ENCODE data around the gene SAG.
A peak's percentile ranks its signal among the peaks of the same experiment; 100 is the strongest.

Gene SAG

DNA sequence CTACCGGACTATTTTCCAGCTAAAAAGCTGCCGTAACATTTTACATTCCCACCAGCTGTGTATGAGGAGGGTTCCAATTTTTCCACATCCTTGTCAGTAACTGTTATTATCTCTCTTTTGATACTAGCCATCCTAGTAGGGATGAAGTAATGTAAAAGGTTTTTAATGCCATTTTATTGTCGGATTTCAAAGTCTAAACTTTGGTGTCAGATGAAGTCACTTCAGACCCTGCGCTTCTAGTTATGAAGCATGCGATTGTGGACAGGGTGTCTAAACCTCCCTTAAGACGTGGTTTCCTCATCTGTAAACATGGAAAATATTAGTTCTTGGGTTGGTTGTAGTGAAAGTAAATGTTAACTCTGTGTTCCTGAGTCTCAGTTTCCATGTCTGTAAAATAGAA is 51.3 kb downstream of the SAG start:
- no peaks in the 10 kb centered on the region for H3K9me3 Mint-ChIP-seq
- intact Hi-C loops (cut with micrococcal nuclease) = loop anchor here (10.0 kb wide), 1 partner anchor 64 kb away; no protein-coding TSS in a partner anchor
- H3K36me3 Mint-ChIP-seq (ENCODE audit: low read depth) = peaks cover 5% of the 10 kb centered on the region
- H3K4me1 Mint-ChIP-seq (ENCODE audit: low read depth) = peaks cover 60% of the 10 kb centered on the region
- H3K27ac Mint-ChIP-seq = no peak overlapping the region
- H3K4me3 Mint-ChIP-seq = no peak overlapping the region
- H3K27me3 Mint-ChIP-seq = no peaks in the 10 kb centered on the region

DNA sequence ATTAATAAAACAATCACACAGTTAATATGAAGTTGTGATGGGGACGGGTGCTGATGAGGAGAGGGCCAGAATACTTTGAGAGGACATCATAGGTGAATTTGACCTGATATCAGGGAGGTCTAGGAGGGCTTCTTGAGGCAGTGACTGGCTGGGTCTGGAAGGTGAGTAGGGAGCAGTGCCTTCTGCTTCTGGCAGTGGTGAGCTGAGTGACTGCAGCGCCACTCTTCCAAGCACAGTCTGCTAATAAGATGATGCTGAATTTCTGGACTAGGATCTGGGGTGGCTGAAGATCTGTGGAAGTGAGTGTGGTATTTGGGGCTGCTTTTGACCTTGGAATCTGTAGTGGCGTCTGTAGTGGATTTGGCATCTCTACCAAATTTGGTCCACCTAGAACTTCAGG is 52.2 kb downstream of the SAG start:
- Mint-ChIP-seq H3K4me3 (no peak overlapping the region), H3K27ac (peak overlapping the region; percentile 3), H3K27me3 (no peaks in the 10 kb centered on the region), H3K4me1 (ENCODE audit: low read depth) (peaks cover 58% of the 10 kb centered on the region), H3K9me3 (no peaks in the 10 kb centered on the region), H3K36me3 (ENCODE audit: low read depth) (peaks cover 6% of the 10 kb centered on the region)
- intact Hi-C loops (cut with micrococcal nuclease) = loop anchor here (10.0 kb wide), 1 partner anchor 65 kb away; no protein-coding TSS in a partner anchor

DNA sequence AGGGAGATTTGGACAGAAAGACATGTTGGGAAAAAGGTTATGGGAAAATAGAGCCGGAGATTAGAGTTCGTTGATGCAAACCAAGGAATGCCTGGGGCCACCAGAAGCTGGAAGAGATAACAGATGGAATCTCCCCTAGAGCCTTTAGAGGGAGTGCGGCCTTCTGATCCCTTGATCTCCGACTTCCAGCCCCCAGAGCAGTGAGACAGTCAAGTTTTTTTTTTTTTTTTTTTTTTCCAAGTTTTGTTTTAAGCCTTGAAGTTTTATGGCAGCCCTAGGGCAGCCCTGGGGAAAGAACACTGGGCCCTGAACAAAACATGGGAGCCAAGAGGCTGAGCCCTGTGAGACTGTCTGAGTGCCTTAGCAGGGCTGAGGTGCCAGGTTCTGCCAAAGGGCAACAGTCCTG is 53.2 kb downstream of the SAG start:
- Mint-ChIP-seq H3K36me3 (ENCODE audit: low read depth) (peaks cover 6% of the 10 kb centered on the region), H3K27ac (no peak overlapping the region)

DNA sequence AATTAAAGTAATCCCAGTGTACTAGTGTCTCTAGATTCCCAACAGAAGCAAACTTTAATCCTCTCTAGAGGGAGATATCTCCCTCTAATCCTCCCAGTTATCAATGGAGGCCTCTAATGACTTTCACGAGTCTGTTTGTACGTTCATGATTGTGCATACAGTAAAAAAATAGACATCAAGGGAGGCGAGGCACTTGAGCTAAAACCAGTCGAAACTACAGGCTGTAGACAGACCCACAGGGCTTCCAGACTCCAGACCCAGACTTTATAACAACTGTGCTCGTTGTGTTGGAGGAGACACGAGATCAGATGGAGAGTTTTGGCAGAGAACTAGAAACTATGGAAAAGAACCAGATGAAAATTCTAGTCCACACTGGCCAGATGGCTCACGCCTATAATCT is 53.7 kb downstream of the SAG start:
- Mint-ChIP-seq H3K36me3 (ENCODE audit: low read depth) (peaks cover 6% of the 10 kb centered on the region), H3K4me3 (no peak overlapping the region), H3K9me3 (no peaks in the 10 kb centered on the region), H3K27me3 (no peaks in the 10 kb centered on the region), H3K4me1 (ENCODE audit: low read depth) (peaks cover 50% of the 10 kb centered on the region), H3K27ac (no peak overlapping the region)
- intact Hi-C loops (cut with micrococcal nuclease) = no loop called here

More for the DNA sequence above, 53.2 kb downstream of the SAG start:
- Mint-ChIP-seq H3K4me3 (no peak overlapping the region), H3K9me3 (no peaks in the 10 kb centered on the region), H3K4me1 (ENCODE audit: low read depth) (peaks cover 50% of the 10 kb centered on the region), H3K27me3 (no peaks in the 10 kb centered on the region)
- intact Hi-C loops (cut with micrococcal nuclease) = no loop called here

DNA sequence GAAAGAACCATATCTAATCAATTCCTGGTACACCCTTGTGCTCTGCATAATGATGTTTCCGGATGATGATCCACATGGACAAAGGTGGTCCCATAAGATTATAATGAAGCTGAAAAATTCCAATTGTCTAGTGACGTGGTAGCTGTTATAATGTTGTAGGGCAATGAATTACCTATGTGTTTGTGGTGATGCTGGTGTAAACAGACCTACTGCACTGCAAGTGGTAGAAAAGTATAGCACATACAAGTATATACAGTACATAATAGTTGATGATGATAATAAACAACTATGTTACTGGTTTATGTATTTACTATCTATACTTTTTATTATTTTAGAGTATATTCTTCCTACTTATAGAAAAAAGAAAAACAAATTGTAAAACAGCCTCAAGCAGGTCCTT is 55.1 kb downstream of the SAG start:
- intact Hi-C loops (cut with micrococcal nuclease) = no loop called here
- Mint-ChIP-seq H3K36me3 (ENCODE audit: low read depth) (peaks cover 6% of the 10 kb centered on the region), H3K9me3 (no peaks in the 10 kb centered on the region), H3K4me1 (ENCODE audit: low read depth) (peaks cover 54% of the 10 kb centered on the region), H3K27me3 (no peaks in the 10 kb centered on the region), H3K4me3 (no peak overlapping the region), H3K27ac (no peak overlapping the region)

DNA sequence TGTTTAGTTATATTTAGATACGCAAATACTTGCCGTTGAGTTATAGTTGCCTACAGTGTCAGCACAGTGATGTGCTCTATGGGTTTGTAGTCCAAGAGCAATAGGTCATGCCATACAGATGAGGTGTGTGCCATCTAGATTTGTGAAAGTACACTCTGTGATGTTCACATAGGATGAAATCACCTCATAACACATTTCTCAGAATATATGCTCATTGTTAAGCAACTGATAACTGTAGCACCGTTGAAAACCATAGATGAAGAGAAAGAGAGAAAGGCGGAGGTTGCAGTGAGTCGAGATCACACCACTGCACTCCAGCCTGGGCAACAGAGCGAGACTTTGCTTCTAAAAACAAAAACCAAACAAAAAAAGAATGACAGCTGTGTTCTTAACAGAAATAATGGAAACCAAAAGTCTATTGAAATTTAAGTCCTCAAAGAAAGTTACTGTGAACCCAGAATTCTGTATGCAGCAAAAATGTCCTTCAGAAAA is 56.2 kb downstream of the SAG start:
- no peak overlapping the region for H3K27ac Mint-ChIP-seq
- intact Hi-C loops (cut with micrococcal nuclease) = no loop called here
- H3K4me3 Mint-ChIP-seq = no peak overlapping the region
- no peaks in the 10 kb centered on the region for H3K27me3 Mint-ChIP-seq
- H3K9me3 Mint-ChIP-seq = no peaks in the 10 kb centered on the region
- H3K4me1 Mint-ChIP-seq (ENCODE audit: low read depth) = peaks cover 53% of the 10 kb centered on the region
- H3K36me3 Mint-ChIP-seq (ENCODE audit: low read depth) = peaks cover 6% of the 10 kb centered on the region

DNA sequence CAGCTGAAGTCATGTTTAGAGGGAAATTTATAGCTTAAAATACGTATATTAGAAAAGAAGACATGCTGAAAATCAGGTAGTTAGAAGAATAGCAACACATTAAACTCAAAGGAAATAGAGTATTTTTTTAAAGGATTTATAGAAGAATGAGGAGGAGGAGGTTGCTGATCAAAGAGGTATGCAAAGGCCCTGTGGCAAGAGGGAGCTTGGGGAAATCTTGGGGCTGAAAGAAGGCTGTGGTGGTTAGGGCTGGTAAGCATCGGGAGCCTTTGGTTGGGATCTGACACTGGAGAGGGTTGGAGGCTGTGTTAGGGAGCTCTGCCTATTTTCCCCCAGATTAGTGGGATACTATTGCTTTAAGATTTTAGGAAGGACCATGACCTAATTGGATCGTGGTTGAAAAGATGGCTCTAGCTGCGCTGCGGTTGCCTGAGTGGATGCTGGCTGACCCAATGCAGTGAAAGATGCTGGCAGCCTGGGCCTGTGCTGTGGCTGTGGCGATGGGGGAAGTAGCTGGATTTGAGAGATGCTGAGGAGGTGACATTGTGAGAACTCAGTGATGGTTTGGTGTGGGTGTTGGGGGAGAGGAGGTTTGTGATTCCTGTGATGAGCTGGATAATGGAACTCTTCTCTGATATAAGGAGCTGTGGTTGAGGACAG is 58.4 kb downstream of the SAG start:
- Mint-ChIP-seq H3K4me3 (no peak overlapping the region), H3K36me3 (ENCODE audit: low read depth) (peaks cover 6% of the 10 kb centered on the region), H3K27ac (peak overlapping the region; percentile 2), H3K27me3 (no peaks in the 10 kb centered on the region), H3K4me1 (ENCODE audit: low read depth) (peaks cover 53% of the 10 kb centered on the region), H3K9me3 (no peaks in the 10 kb centered on the region)
- intact Hi-C loops (cut with micrococcal nuclease) = no loop called here

DNA sequence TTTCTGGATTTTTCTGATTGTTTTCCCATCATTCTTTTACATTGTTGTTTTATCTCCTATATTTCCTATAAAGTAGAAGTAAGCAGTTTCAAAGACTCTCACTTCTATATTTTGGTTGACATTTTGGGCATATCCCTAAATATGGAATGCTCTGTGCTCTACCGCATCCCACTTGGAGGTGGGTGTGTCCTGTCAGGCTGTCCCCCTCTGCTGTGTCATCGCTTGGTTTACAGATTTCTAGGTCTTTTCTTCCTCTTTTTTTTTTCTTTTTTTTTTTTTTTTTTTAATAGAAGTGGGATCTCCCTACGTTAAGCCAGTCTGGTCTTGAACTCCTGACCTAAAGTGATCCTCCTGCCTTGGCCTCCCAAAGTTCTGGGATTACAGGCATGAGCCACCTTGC is 60.0 kb downstream of the SAG start:
- Mint-ChIP-seq H3K4me1 (ENCODE audit: low read depth) (peaks cover 47% of the 10 kb centered on the region), H3K27ac (peak overlapping the region; percentile 28), H3K36me3 (ENCODE audit: low read depth) (peaks cover 6% of the 10 kb centered on the region), H3K9me3 (no peaks in the 10 kb centered on the region), H3K4me3 (no peak overlapping the region), H3K27me3 (no peaks in the 10 kb centered on the region)
- intact Hi-C loops (cut with micrococcal nuclease) = no loop called here

DNA sequence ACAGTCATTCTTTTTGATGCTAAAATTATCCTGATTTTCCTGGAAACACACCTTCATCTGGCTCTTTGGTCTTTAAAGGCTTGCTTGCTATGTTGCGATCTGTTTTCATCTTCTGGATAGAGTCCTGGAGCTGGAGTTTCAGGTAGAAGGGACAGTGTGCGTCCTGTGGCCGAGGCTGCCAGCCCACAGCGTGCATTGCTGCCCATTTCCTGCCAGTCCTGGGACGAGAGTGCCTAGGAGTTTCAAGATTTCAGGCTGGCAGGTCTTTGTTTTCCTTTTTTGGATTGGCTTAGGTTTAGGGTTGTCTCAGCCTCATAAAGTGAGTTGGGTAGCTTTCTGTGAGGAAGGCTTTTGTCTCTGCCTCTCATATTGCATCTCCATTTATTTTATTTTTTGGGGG is 61.1 kb downstream of the SAG start:
- H3K4me1 Mint-ChIP-seq (ENCODE audit: low read depth) = peaks cover 47% of the 10 kb centered on the region
- no peaks in the 10 kb centered on the region for H3K9me3 Mint-ChIP-seq
- H3K4me3 Mint-ChIP-seq = no peak overlapping the region
- no peak overlapping the region for H3K27ac Mint-ChIP-seq
- peaks cover 11% of the 10 kb centered on the region for H3K36me3 Mint-ChIP-seq (ENCODE audit: low read depth)
- intact Hi-C loops (cut with micrococcal nuclease) = no loop called here
- no peaks in the 10 kb centered on the region for H3K27me3 Mint-ChIP-seq

DNA sequence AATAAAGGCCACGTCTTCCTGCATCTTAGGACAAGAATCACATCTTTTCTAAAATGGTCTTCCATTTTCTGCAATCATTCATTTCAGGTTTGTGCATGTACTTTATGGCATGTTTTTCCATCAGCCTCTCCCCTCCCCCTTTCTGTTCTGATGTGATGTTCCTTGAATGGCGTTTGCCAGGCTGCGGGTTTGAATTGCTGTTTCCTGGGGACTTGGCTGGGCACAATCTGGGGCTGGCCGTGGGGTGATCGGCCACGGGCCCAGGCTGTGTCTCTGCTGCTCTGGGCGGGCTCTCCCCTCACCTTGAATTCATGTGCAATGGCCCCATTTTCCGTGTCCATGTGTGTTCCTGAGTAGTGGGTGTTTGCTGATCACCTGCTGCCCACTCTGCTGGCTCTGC is 61.8 kb downstream of the SAG start:
- peaks cover 47% of the 10 kb centered on the region for H3K4me1 Mint-ChIP-seq (ENCODE audit: low read depth)
- H3K4me3 Mint-ChIP-seq = no peak overlapping the region
- peak overlapping the region; percentile 11 for H3K27ac Mint-ChIP-seq
- no peaks in the 10 kb centered on the region for H3K27me3 Mint-ChIP-seq
- H3K9me3 Mint-ChIP-seq = no peaks in the 10 kb centered on the region
- intact Hi-C loops (cut with micrococcal nuclease) = no loop called here
- peaks cover 9% of the 10 kb centered on the region for H3K36me3 Mint-ChIP-seq (ENCODE audit: low read depth)

DNA sequence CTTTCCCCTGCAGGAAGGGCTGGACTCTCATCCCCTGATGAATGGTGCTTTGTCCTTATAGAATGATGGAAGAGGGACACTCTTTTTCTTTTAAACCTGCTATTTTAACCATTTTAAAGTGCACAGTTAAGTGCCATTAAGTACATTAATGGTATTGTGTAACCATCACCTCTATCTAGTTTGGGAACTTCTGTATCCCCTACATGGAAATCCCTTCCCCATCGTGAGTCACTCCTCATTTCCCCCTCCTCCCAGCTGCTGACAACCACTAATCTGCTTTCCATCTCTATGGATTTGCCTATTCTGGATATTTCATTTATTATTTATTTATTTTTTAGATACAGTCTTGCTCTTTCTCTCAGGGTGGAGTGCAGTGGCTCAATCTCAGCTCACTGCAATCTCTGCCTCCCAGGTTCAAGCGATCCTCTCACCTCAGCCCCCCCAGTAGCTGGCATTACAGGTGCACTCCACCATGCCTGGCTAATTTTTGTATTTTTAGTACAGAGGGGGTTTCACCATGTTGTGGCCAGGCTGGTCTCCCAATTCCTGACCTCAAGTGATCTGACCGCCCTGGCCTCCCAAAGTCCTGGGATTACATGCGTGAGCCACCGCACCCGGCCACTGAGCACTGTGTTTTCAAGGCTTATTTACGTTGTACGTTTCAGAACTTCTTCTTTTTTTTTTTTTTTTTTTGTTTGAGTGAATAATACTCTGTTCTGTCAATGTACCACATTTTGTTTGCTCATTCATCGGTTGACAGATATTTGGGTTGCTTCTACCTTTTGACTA is 62.5 kb downstream of the SAG start:
- Mint-ChIP-seq H3K4me3 (peak overlapping the region; percentile 33), H3K27ac (peak overlapping the region; percentile 11), H3K9me3 (no peaks in the 10 kb centered on the region), H3K27me3 (no peaks in the 10 kb centered on the region), H3K36me3 (ENCODE audit: low read depth) (peaks cover 12% of the 10 kb centered on the region), H3K4me1 (ENCODE audit: low read depth) (peaks cover 47% of the 10 kb centered on the region)
- intact Hi-C loops (cut with micrococcal nuclease) = no loop called here

DNA sequence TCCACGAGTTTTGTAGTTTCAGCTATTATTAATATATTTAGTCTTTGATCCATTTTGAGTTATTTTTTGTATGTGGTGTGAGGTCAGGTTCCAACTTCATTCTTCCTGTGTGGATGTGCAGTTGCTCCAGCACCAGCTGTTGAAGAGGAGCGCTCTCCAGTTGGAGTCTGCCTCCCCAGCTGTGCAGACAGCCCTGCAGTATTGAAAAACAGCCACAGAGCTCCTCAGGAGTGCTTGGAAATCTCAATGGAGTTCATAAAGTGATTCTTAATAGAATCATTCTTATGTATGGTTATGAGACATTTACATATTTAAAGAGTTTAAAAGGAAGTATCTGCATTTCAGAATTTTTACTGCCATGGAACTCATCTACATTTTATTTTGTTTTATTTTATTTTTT is 64.0 kb downstream of the SAG start:
- intact Hi-C loops (cut with micrococcal nuclease) = no loop called here
- H3K36me3 Mint-ChIP-seq (ENCODE audit: low read depth) = peaks cover 16% of the 10 kb centered on the region
- H3K4me3 Mint-ChIP-seq = no peak overlapping the region
- no peak overlapping the region for H3K27ac Mint-ChIP-seq
- H3K9me3 Mint-ChIP-seq = no peaks in the 10 kb centered on the region
- H3K4me1 Mint-ChIP-seq (ENCODE audit: low read depth) = peaks cover 38% of the 10 kb centered on the region
- no peaks in the 10 kb centered on the region for H3K27me3 Mint-ChIP-seq

DNA sequence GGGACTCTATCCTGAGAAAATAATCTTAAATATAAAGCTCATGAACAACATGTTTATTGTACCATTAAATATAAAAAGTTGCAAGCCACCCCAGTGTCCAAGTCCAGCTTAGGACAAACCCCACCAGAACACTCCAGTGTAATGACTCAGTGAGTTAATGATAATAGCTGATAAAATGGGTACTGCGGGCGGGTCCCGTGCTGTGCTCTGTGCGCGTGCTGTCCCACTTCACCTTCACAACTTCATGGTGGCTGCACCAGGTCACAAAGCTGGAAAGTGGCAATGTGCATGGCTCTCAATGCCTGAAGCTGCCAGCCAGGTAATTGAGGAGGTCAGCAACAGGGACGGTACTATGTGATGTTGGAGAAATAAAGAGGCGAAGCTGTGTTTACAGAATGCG is 65.2 kb downstream of the SAG start:
- peaks cover 27% of the 10 kb centered on the region for H3K36me3 Mint-ChIP-seq (ENCODE audit: low read depth)
- intact Hi-C loops (cut with micrococcal nuclease) = no loop called here
- no peak overlapping the region for H3K4me3 Mint-ChIP-seq
- H3K9me3 Mint-ChIP-seq = no peaks in the 10 kb centered on the region
- peaks cover 26% of the 10 kb centered on the region for H3K4me1 Mint-ChIP-seq (ENCODE audit: low read depth)
- H3K27me3 Mint-ChIP-seq = no peaks in the 10 kb centered on the region
- no peak overlapping the region for H3K27ac Mint-ChIP-seq

DNA sequence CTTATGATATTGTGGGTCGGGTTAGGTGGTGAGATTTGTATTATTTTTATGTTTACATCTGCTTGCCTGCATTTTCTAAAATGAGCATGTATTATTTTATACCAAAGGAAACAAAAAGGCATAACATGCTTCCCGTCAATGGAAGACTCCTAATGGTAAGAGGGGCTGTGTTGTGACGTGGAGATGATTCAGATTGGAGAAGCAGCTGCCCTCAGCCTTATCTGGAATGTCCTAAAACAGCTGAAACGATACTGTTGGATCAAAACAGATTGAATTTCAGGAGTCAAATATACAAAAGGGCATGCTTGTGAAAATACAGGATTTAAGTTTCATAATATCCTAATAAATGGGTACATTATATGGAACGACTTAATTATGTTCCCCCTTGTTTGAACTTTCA is 65.7 kb downstream of the SAG start:
- peaks cover 27% of the 10 kb centered on the region for H3K36me3 Mint-ChIP-seq (ENCODE audit: low read depth)
- peaks cover 22% of the 10 kb centered on the region for H3K4me1 Mint-ChIP-seq (ENCODE audit: low read depth)
- H3K4me3 Mint-ChIP-seq = no peak overlapping the region
- no peak overlapping the region for H3K27ac Mint-ChIP-seq
- intact Hi-C loops (cut with micrococcal nuclease) = no loop called here
- no peaks in the 10 kb centered on the region for H3K27me3 Mint-ChIP-seq
- no peaks in the 10 kb centered on the region for H3K9me3 Mint-ChIP-seq
